A549 (cell line): ENCODE data around the gene GPR21.

Source experiments
- CTCF ChIP-seq: fragments of >200 bp; sonication (Bioruptor Twin); formaldehyde crosslinking; IDR thresholded peaks from 3 replicates; pipeline ENCODE4 v1.5.1; 2016
- PHF8 ChIP-seq: fragments of 200-600 bp; sonication (generic); IDR thresholded peaks from 2 replicates; pipeline ENCODE4 v1.6.1; 2016; ENCODE audit warnings: low read depth, mild to moderate bottlenecking, antibody characterized with exemption, moderate library complexity, borderline replicate concordance
- POLR2A ChIP-seq: IDR thresholded peaks from 2 replicates; pipeline ENCODE4 v1.6.1; 2012; ENCODE audit warnings: mild to moderate bottlenecking, low read length

GRCh38 chr9:123072407-123072995 is 39.0 kb downstream of the GPR21 start:
- TF ChIP-seq CTCF = no peak
- TF ChIP-seq POLR2A = no peak
- no peak for TF ChIP-seq PHF8
